Measurements from ENCODE around the gene VWA5B2.

VWA5B2 gene

GRCh38 chr3:184282941-184283340, 53.6 kb downstream of the VWA5B2 start:
- DNase-seq: no peak

- DNase-seq: no peak
Observed at GRCh38 chr3:184283681-184284080, 54.3 kb downstream of the VWA5B2 start.

GRCh38 chr3:184284696-184285095, 55.3 kb downstream of the VWA5B2 start:
- DNase-seq: peak; percentile 32

DNA sequence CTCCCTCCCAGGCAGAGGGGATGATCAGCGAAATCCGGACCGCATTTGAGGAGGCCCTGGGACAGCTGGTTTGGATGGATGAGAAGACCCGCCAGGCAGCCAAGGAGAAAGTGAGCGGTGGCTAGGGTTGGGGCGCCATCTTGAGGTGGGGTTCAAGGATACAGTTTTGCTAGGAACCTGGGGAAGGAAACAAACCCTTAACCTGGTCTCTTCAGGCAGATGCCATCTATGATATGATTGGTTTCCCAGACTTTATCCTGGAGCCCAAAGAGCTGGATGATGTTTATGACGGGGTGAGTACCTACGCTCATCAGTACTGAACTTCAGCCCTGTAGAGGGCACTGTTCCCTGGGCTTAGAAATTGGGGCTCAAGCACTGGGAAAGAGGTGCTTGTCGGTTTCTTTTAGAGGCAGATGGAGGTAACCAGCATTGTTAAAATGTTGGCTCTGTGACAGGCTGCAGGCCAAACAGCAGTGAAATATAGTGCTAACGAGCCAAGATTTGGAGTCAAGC, 60.1 kb downstream of the VWA5B2 start:
- peak; percentile 70 for DNase-seq

DNA sequence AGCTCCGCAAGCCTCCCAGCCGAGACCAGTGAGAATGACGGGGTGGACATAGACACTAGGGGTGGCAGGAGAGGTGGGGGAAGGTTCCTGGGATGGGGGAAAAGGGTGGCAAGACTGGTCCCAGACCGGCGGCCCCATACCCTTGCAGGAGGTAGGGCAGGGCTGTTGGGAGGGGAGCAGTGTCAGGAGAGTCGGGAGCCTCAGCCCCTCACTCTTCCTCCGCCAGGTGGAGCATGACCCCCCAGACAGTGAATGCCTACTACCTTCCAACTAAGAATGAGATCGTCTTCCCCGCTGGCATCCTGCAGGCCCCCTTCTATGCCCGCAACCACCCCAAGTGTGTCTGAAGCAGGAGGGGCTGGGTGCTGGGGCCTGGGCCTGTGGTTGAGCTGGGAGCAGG, 60.9 kb downstream of the VWA5B2 start:
- no peak for DNase-seq

DNA sequence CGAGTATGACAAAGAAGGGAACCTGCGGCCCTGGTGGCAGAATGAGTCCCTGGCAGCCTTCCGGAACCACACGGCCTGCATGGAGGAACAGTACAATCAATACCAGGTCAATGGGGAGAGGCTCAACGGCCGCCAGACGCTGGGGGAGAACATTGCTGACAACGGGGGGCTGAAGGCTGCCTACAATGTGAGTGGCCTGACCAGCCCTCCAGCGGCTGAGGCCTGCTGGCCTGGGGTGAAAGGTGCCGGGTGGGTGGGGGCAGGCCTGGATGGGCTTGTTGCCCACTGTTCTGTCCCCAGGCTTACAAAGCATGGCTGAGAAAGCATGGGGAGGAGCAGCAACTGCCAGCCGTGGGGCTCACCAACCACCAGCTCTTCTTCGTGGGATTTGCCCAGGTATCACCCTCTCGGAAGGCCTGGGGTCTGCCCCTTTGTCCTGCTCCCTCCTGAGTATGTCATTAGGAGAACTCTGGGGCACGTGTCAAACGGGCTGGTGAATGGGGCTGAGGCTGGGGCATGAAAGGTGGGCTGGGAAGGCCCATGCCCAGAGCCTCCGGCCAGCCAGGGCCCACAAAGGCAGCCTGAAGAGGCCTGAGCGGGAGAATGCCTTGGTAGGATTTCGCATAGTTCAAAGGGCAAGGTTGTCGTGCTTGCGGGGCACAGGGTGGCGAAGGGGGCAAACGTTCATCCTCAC, 61.8 kb downstream of the VWA5B2 start:
- DNase-seq: no peak
